Endothelial cell of umbilical vein (primary cell): ENCODE data around the gene IGF2R. TPM values are rescaled to one million over a fixed set of nuclear protein-coding genes. Genes with fewer than 3 reads are reported as not detected.

Source experiments
- BruUV-seq: library from RNA; stranded (reverse); fragments of 400-500 nt; replicated peaks from 2 replicates; lab custom pipeline; 2021; lab: Mats Ljungman, UMichigan
- CTCF ChIA-PET: fragments of 300-600, 350-600 bp; sonication (Branson Sonifier 250); formaldehyde crosslinking; loops from one replicate; lab custom pipeline; 2021; ENCODE audit warnings: antibody characterized with exemption, inconsistent platforms; lab: Charles Lee
- POLR2A ChIA-PET: fragments of 300-600, 350-600 bp; sonication (Branson Sonifier 250); formaldehyde crosslinking; loops from one replicate; lab custom pipeline; 2021; ENCODE audit warnings: antibody characterized with exemption, inconsistent platforms; lab: Charles Lee
- DNase-seq: peaks from one replicate; pipeline ENCODE4 v3.0.0-alpha.2; 2011; ENCODE audit warnings: low read depth, low spot score
- FAIRE-seq: peaks from 2 replicates; lab custom pipeline; 2011; peaks lifted over from hg19 to GRCh38; lab: Jason Lieb, UNC
- H2AFZ ChIP-seq: 2 replicates; pipeline ENCODE4 v1.6.0; 2012; ENCODE audit warnings: low read depth, low read length, control low read depth, inconsistent platforms
- H3K27ac ChIP-seq: 2 replicates; pipeline ENCODE4 v1.5.1; 2011; ENCODE audit warnings: low read depth, mild to moderate bottlenecking, control low read depth, low read length, moderate library complexity; ENCODE audit not compliant: insufficient read depth
- H3K27me3 ChIP-seq, 2 experiments: 2 replicates each; pipeline versions ENCODE4 v1.6.0 to v1.6.1; 2011; ENCODE audit warnings: low read length in 2 of 2, mixed read lengths in 1 of 2; ENCODE audit not compliant: control insufficient read depth in 2 of 2, insufficient read depth in 2 of 2
- H3K36me3 ChIP-seq, 2 experiments: 2 replicates in 1 of 2; 3 replicates in 1 of 2; pipeline ENCODE4 v1.5.1; 2011; ENCODE audit warnings: low read length in 2 of 2, mild to moderate bottlenecking in 1 of 2, moderate library complexity in 1 of 2; ENCODE audit not compliant: control insufficient read depth in 2 of 2, insufficient read depth in 2 of 2; ENCODE audit errors: extremely low read depth in 1 of 2
- H3K4me1 ChIP-seq: 3 replicates; pipeline ENCODE4 v1.5.1; 2011; ENCODE audit warnings: mild to moderate bottlenecking, low read length; ENCODE audit not compliant: control insufficient read depth, insufficient read depth; ENCODE audit errors: extremely low read depth
- H3K4me2 ChIP-seq: 2 replicates; pipeline ENCODE4 v1.6.1; 2011; ENCODE audit warnings: low read length, control low read depth, mixed read lengths; ENCODE audit not compliant: insufficient read depth
- H3K4me3 ChIP-seq, 3 experiments: fragments of 200-600 bp in 1 of 3; sonication (generic), shearing (Covaris generic) in 1 of 3; replicated peaks in 1 of 3; 2 replicates each; pipeline ENCODE4 v1.5.1; 2011 to 2016; ENCODE audit warnings: control low read depth in 3 of 3, low read length in 3 of 3, mild to moderate bottlenecking in 2 of 3, inconsistent platforms in 1 of 3, low read depth in 1 of 3, moderate library complexity in 1 of 3; ENCODE audit not compliant: insufficient read depth in 1 of 3
- H3K79me2 ChIP-seq: 2 replicates; pipeline ENCODE4 v1.6.0; 2012; ENCODE audit warnings: low read length, inconsistent platforms; ENCODE audit not compliant: control insufficient read depth, insufficient read depth
- H3K9ac ChIP-seq: replicated peaks from 2 replicates; pipeline ENCODE3; 2011; ENCODE audit warnings: low read length, control low read depth; ENCODE audit not compliant: insufficient read depth; ENCODE audit errors: extremely low read depth
- H3K9me1 ChIP-seq: replicated peaks from 3 replicates; pipeline ENCODE4 v1.6.0; 2011; ENCODE audit warnings: mild to moderate bottlenecking, low read length; ENCODE audit not compliant: control insufficient read depth, insufficient read depth; ENCODE audit errors: extremely low read depth
- H3K9me3 ChIP-seq: replicated peaks from 2 replicates; pipeline ENCODE4 v1.5.1; 2012; ENCODE audit warnings: low read length, inconsistent platforms; ENCODE audit not compliant: control insufficient read depth, insufficient read depth
- H4K20me1 ChIP-seq: replicated peaks from 2 replicates; pipeline ENCODE3; 2011; ENCODE audit warnings: mild to moderate bottlenecking, low read length; ENCODE audit not compliant: control insufficient read depth, insufficient read depth; ENCODE audit errors: extremely low read depth
- CTCF ChIP-seq, 2 donors: IDR thresholded peaks; 1 replicate in 1 of 2; 2 replicates in 1 of 2; pipeline ENCODE4 v1.5.1; 2011; ENCODE audit warnings: low read length in 2 of 2, mild to moderate bottlenecking in 2 of 2, moderate library complexity in 2 of 2, control low read depth in 1 of 2, inconsistent platforms in 1 of 2, low read depth in 1 of 2; ENCODE audit not compliant: insufficient read depth in 1 of 2; ENCODE audit errors: extremely low read depth in 1 of 2
- EZH2 ChIP-seq: IDR thresholded peaks from 2 replicates; pipeline ENCODE4 v1.6.1; 2012; ENCODE audit warnings: borderline replicate concordance, low read depth, mild to moderate bottlenecking, moderate library complexity, low read length, inconsistent platforms; ENCODE audit not compliant: severe bottlenecking
- FOS ChIP-seq: IDR thresholded peaks from 2 replicates; pipeline ENCODE4 v1.6.1; 2011; ENCODE audit warnings: mild to moderate bottlenecking, low read length, moderate library complexity, borderline replicate concordance; ENCODE audit not compliant: insufficient read depth
- GATA2 ChIP-seq: IDR thresholded peaks from 2 replicates; pipeline ENCODE4 v1.7.0; 2011; ENCODE audit warnings: low read depth, mild to moderate bottlenecking, moderate library complexity, mixed read lengths, low read length; ENCODE audit not compliant: insufficient read length, insufficient read depth
- JUN ChIP-seq: IDR thresholded peaks from 2 replicates; pipeline ENCODE4 v1.6.1; 2011; ENCODE audit warnings: borderline replicate concordance, low read depth; ENCODE audit not compliant: insufficient read length, insufficient read depth
- MYC ChIP-seq: IDR thresholded peaks from one replicate; pipeline ENCODE4 v1.6.1; 2011; ENCODE audit warnings: mild to moderate bottlenecking, low read depth, low read length
- POLR2A ChIP-seq: IDR thresholded peaks from 2 replicates; pipeline ENCODE4 v1.6.1; 2012; ENCODE audit warnings: low read depth, mild to moderate bottlenecking, control low read depth, low read length
- POLR2AphosphoS5 ChIP-seq: IDR thresholded peaks from 2 replicates; pipeline ENCODE4 v1.6.1; 2012; ENCODE audit warnings: low read depth, mild to moderate bottlenecking, control low read depth, low read length, moderate library complexity; ENCODE audit not compliant: insufficient read depth
- dilution Hi-C: fragments of 300-500 bp; cut with MboI; formaldehyde crosslinking; loops from one replicate; pipeline ENCODE4 v1.15.0; 2019; ENCODE audit warnings: low sequenced_read_pairs; ENCODE audit not compliant: extremely low pct_ligation_motif_present
- intact Hi-C: fragments of 100-400 bp; cut with micrococcal nuclease; formaldehyde crosslinking; loops from one replicate; pipeline ENCODE4 v1.10.0; 2022
- polyA plus RNA-seq, 4 experiments: library from polyadenylated mRNA; depleted of rRNA in 3 of 4; stranded (reverse) in 3 of 4; unstranded in 1 of 4; fragments of >200 nt; gene quantifications; 2 replicates each; pipeline versions ENCODE4 v1.2.1 to v1.2.3, GENCODE V29; 2011 to 2012; ENCODE audit warnings: missing spikeins in 1 of 4
- total RNA-seq: library from RNA; stranded (reverse); gene quantifications from 2 replicates; pipeline ENCODE4 v1.2.3, GENCODE V29; 2021
- TF ChIP-seq, protein P1 (sequence below): IDR thresholded peaks from 2 replicates; pipeline ENCODE4 v1.6.1; 2011; ENCODE audit not compliant: insufficient read depth, insufficient read length

Gene IGF2R
- total and polyA plus RNA-seq, 2 donors (not counting 3 experiments of a cell fraction or from before 2014, with no cell fraction given) = 16.3 to 60.2 TPM

DNA sequence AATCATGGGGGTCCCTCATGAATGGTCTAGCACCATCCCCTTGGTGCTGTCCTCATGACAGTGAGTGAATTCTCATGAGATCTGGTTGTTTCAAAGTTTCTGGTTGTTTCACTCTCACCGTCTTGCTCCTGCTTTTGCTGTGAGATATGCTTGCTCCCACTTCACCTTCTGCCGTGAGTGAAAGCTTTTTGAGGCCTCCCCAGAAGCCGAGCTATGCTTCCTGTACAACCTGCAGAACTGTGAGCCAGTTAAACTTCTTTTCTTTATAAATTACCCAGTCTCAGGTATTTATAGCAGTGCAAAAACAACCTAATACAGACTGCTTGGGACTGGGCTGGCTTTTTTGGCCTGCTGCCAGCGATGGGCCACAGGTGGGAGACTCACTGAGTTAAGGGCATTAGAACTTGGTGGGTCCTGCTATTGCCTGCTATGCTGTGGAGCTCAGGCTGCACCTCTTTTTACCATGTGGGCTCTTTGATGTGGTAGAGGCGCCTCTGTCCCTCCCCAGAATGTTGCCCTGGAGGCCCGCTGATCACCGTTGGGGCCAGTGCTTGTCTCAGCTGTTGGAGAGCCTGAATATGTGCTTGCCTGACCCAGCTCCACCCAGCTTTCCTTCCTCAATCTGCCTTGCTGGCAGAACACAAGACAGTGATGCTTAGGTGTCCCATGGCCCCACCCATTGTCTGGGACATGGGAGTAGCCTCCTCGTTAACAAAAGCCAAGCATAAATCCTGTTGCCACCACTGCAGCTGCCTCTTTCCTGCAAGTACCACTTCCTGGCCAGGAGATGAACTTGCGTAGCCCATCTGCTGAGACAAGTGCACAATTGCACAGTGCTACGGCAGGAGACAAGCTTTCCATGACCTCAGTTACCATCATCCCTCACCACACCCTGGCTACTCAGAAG, 47.1 kb downstream of the IGF2R start:
- Histone ChIP-seq H3K4me3 (no peak overlapping the region), H3K27ac (no peak overlapping the region), H3K27me3 (no peaks in the 10 kb centered on the region), H4K20me1 (no peaks in the 10 kb centered on the region), H3K4me2 (no peak overlapping the region), H3K36me3 (peaks cover 0 to 3% of the 10 kb centered on the region in 2 experiments), H3K9ac (no peak overlapping the region), H3K9me1 (no peaks in the 10 kb centered on the region), H2AFZ (no peak overlapping the region), H3K79me2 (no peaks in the 10 kb centered on the region), H3K9me3 (no peaks in the 10 kb centered on the region), H3K4me1 (no peaks in the 10 kb centered on the region)
- intact Hi-C loops (no loop called here), dilution Hi-C loops (no loop called here)
- TF ChIP-seq JUN = no peak
- TF ChIP-seq, protein P1, sequence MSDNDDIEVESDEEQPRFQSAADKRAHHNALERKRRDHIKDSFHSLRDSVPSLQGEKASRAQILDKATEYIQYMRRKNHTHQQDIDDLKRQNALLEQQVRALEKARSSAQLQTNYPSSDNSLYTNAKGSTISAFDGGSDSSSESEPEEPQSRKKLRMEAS = no peak
- no peak for TF ChIP-seq FOS
- TF ChIP-seq MYC = no peak
- TF ChIP-seq POLR2A = no peak
- no peak for TF ChIP-seq GATA2
- no peak for TF ChIP-seq POLR2AphosphoS5
- TF ChIP-seq CTCF (IDR thresholded peaks at IDR 0.05; ENCODE audit: extremely low read depth in 1 of 2, insufficient read depth in 1 of 2, low read depth in 1 of 2, low read length in 2 of 2) = no peak
- no peak for TF ChIP-seq EZH2
- no TSS peak for BruUV-seq
- CTCF ChIA-PET = no interaction called here
- FAIRE-seq (no peak), DNase-seq (no peak)
- POLR2A ChIA-PET = no interaction called here
